Stimulated activated CD8-positive, alpha-beta memory T cell treated with anti-CD3 and anti-CD28 coated beads, Interleukin-2, amount 100 ng/mL, for 48 hours (primary cell): ENCODE measurements around the gene MAST4.

ENCODE experiments used
- DNase-seq, 2 donors: peaks; one replicate each; pipeline ENCODE4 v3.0.0-alpha.2; 2020; ENCODE audit warnings: low read depth in 2 of 2

MAST4 gene

DNA sequence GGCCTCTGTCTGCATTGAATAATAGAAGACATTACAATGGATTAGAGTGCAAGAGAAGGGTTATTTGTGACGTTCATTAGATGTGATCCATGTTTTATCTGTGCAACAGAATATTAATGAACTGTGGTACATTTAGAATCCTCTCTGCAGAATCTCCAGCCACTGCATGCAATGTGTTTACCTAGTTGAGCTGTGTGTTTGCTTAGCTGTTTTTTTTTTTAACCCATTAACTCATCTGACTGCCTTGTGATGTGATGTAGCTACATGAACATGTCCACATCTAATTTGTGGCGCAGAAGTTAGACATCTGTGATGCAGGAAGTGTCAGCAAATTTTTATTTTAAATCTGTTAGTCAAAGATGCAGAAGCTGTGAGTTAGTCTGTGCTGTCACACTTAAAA is 363.5 kb downstream of the MAST4 start:
- DNase-seq = no peak

DNA sequence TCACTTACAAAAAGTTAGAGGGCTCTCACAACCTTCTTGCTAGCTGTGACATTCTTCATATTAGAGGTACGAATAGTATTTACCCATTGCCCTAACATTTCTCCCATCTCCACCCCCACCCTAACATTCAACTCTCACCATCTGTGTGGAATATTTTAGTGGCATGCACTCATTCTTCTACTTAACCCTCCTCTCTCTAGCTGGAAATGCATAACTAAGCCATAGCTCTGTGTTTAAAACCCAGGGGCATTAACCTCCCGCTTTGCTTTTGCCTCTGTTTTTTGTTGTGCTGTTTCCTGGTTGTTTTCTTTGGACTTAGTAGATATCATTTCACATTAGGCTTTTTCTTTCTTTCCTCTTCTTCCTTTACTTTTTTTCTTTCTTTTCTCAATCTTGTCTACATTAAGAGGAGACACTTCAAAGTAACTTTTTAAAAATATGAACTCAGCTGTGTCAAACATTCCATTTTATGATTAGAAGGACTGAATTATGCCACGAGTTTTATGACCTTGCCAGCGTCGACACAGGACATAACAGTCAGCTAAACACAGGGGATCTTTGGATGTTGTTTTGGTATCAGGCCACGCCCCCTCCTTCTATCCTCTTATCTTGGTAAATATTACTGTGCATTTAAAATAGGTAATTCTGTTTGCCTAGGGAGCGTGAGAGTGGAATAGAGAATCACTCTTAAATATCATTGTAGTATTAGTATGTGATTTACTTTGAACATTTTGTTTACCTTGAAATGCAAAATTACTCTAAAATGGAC is 364.4 kb downstream of the MAST4 start:
- DNase-seq = no peak

DNA sequence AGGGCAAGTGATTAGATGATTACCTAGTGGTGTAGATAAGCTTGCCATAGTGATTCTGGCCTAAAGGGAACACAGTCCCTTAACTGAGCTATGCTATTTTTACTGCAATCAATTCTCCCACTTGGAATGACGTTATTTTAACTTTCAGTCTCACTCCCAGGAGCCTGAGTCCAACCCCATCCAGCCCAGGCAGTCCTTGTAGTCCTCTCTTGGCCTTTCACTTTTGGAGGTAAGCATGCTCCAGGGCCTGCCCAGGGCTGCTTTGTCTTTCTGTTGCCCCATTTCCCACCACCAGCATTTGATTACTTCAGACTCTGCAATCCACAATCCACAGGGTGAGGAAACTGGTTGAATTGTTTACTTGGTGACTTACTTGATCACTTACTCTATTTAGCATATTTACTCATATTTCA is 367.4 kb downstream of the MAST4 start:
- no peak for DNase-seq

DNA sequence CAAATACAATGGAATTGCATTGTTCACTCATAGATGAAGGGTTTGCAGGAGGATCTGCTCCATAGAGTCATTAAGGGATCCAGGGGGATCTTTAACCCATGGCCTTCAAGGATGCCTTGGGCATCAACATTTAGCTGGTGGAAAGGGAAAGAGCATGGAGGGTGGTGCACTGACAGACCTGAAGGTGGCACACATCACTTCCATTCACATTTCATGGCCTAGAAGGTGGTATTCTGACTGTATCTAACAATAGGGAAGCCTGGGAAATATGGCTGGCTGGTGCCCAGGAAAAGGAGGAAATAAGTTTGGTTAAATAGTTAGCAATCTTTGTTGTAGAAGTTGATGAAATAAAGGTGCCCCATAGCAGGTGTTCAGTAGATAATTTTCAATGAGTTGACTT is 370.2 kb downstream of the MAST4 start:
- DNase-seq = no peak

DNA sequence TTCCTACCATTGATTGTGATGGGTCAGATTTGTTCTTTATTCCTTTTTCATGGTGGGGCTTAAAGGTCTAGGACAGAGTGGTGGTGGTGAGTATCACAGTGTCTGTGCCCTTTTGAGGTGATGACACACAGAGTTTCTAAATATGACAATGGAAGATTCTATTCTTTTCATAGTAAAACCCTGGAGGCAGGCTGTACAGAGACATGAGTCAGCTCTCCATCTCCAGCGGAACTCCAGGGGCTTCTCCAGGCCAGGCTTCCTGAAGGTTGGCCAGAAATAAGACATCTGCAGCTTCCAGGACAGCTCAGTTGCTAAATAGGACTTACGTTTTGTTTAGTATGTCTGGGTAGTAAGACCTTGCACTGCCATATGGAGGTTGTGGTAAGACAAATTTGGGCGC is 370.9 kb downstream of the MAST4 start:
- DNase-seq = no peak

DNA sequence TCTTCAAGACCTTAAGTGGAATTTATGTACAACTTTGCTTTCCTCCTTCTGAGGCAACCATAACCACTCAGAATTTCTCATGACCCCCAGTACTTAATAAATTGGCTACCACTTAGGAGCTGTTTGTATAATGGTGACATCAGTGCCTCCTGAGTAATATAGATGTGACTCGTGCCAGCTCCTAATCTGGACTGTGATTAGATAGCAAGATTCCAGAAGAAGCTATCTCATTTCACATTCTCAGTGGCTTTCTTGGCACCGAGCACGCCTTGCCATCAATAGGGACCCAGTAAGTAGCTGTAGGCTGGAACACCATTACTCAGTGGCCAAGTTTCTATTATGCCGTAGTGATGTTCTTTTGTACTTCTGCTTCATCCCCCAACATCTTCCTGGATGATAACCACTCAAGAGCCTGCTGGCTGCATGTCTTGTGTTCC is 371.7 kb downstream of the MAST4 start:
- no peak for DNase-seq

DNA sequence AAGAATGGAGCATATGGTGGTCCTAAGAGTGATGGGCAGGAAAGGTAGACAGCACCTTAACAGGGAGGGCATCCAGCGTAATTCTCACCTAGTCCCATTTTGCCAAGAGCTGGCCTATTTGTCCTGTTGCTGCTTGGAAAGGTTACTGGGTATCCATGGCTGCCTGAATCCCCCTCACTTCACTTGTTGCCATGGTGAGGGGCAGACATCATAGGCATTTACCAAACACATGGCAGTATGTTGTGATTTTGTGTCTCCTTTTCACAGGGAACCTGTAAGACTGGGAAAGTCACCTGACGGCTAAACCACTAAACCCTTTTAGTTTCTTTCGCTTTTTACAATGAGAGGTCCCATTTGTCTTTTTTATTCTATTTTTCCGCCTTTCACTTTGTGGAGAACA is 373.3 kb downstream of the MAST4 start:
- DNase-seq = no peak

DNA sequence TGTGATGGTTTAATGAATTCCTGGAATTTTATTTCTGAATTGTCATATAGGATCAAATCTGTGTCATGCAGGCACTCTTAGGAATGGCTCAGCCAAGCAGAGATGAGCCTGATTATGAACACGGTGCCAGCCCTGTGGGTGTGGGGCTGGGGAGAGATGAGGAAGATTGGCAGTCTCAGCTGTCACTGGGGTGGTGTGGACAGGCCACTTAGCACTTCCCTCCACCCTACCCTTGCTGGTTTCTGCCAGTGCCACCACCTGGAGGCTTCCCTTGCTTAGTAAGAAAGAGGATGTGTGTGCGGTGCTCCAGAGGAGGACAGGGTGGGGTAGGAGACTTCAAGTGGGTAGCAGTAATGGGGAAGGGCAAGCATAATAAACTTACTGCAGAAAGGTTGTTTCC is 373.8 kb downstream of the MAST4 start:
- no peak for DNase-seq

DNA sequence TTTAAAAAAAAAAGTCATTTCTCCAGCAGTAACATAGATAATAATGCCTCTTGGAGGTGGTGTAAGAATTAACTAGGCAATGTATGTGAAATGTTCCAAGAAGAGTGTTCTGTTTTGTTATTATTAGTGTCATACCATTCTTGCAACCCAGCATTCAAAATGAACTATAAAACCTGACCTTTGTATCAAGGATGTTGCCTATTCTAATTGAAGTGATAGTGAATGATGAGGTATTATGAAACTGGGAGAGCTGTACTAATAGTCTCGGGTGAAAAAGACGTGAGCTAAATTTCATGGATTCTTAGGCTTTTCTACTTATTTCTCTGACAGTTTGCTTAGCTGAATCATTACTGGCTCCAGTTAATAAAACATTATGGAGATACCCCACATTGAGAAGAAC is 375.8 kb downstream of the MAST4 start:
- DNase-seq = no peak

DNA sequence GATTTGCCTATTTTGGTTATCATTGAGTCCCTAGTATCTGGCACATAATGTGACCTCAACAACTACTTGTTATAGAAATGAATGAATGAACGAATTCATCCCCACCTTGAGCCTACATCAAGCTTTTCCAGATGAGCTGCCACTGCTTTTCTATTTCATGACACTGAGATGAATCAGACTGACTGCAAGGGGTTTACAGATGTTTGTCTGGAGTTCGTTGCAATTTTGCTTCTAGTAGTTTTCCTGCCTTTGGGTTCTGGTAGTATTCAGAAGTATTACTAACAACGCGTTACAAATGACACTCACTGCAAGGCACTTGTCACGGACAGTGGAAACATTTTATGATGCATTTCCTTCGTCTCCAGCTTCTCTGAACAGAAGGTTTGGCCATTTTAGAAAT is 378.1 kb downstream of the MAST4 start:
- DNase-seq = no peak

DNA sequence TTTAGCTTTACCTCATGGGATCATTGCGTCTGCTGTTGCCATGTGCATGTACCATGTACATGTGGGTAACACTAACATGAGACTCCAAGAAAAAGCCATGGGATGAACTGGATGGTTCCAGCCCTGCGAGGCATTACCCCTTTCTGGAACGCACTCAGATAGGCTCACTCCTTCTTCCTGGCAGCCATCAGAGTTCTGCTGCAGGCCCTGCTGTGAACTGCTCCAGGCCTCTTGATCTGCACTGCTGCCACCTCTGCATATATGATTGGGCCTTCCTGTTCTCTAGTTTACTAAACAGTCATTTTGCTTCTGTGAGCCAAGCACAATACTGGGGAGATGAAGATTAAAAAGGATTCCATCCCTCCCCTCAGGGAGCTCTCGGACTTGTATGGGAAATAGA is 379.9 kb downstream of the MAST4 start:
- no peak for DNase-seq

DNA sequence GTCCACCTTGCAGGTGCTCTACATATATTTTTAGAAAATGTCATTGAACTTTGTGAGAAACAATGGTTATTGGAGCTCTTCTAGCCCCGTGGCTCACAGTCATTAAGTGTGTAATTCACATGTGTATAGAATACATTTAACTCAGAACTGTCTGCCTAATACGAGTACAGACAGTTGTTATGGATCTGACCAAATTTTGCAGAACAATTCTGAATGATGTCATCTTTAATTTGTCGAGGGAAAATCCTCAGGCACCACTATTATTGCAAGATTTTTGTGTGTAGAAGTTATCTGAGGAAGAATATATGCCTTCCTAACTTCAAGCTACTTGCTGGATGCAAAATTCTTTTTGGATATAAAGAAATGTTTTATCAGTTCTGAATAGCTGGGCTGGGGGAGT is 383.5 kb downstream of the MAST4 start:
- no peak for DNase-seq

DNA sequence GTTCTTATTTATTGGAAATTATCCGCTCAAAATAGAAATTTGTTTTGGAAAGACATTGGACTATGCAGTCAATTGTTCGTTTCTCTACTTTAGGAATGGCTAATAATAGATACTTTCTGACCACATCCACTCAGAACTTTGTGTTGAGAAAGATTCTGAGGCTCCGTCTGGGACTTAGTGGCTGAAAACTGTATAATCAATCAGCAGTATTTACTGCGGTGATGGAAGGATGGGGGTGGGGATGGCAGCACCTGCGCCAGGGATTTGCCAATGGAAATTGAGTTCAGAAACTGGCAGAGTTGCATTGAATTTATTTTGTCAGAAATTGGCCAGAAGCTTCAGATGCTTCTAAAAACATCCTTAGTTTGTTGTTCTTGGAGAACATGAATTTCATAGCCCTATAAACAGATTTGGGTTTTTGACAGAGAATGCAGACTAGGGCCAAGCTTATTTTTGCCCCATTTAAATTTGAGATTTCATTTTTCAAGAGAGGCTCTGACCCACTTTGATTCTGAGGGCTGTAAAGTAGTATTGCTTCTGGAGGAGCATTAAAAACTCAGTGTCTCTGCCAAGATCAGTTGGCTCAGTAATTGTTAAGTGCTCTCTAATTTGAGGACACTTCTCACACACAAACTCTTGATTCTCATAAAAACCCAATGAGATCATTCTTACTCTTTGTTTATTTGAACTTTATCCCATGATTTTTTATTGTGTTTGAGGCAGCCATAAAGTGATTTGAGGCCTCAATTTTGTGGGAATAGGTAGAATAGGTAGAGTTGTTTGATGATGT is 385.3 kb downstream of the MAST4 start:
- DNase-seq = no peak

DNA sequence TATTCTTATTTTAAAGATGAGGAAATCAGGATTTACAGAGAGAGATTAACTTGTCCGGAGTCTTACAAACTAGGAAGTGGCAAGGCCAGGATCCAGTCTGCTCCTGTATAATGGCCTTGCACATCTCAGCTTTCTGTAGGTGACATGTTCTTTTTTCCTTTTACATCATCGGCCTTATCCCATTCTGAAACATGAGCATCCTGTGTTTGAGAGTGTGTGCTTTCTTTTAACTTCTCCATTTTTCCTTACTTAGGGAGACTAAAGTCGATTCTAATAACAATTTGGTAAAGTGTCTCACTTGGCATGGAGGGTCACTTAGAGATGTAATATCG is 385.8 kb downstream of the MAST4 start:
- DNase-seq = no peak

DNA sequence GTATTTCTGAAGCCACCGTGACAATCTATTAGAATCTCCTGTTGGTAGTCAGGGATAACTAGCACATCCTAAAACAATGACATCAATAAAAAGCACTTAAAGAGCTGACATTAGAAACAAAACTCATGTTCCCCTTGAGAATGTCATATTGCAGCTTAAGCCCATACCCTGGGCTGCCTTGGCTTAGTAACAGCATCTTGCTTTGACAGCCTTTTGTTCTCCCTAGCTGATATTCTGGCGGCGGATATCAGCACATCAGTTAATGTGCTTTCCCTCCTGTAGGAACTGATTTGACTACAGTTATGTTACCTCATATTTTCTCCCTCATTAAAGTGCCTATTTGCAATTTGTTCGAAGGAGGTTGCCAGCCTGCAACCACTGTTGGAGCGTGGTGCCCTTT is 386.3 kb downstream of the MAST4 start:
- DNase-seq = no peak

DNA sequence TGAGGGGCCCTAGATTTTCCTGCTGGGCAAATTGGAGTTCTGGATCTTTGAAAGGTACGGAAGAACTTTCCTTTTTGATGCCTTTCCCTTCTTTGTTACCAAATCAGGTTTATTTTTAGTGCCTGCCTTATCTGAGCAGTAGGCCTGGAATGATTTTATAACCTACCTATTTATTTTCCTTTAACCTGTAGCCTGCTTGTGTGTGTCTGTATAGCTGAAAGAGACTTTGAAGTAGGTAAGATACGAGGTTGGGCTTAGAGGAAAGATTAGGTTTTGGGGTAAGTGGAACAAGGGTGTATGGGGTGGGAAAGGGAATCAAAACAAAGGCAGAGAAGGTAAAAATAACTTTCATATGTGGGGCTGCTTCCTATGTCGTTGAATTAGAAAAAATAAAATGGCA is 389.2 kb downstream of the MAST4 start:
- no peak for DNase-seq

DNA sequence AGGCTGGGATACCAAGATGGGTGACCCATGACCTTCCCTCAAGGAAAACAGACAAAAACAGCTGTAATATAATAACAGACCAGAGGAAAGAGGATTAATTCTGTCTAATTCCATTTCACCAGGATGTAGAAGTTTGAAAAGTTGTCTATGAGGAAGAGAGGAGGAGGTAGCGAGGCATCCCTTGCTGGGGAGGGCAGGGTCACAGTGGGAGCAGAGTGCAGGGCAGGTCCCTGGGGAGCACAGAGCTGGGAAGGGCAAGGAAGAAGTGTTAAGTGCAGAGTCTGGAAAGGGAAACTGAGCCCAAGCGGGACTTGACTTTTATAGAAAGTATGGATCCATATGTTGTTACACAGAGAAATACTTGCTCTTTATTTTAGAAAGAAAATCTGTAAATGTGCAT is 389.8 kb downstream of the MAST4 start:
- no peak for DNase-seq

DNA sequence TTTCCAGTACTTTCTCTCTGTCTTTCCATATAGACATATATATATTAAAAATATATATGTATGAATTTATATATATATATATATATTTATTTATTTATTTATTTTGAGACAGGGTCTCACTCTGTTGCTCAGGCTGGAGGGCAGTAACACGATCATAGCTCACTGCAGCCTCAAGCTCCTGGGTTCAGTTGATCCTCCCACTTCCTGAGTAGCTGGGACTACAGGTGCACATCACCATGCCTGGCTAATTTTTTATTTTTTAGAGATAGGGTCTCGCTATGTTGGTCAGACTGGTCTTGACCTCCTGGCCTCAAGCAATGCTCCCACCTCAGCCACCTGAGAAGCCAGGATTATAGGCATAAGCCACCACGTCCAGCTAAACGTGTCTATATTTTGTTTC is 390.3 kb downstream of the MAST4 start:
- no peak for DNase-seq

DNA sequence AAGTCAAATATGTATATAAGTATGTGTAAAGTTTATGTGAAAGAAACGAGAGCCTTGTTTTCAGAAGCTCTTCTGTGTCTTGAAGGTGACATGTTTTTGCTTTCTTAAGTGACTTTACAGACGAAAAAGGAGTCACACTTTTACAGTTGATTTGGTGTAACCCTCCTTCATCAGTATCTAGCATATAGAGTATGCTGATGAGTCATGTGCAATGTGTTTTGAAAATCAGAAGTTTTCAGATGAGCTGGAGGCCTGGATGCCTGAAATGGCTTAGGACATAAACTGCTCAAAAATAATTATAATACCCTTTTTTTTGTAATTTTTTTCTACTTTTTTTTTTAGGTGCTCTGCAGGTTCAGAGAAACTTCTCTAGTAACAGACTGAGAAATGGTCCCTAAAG is 390.9 kb downstream of the MAST4 start:
- DNase-seq = no peak

DNA sequence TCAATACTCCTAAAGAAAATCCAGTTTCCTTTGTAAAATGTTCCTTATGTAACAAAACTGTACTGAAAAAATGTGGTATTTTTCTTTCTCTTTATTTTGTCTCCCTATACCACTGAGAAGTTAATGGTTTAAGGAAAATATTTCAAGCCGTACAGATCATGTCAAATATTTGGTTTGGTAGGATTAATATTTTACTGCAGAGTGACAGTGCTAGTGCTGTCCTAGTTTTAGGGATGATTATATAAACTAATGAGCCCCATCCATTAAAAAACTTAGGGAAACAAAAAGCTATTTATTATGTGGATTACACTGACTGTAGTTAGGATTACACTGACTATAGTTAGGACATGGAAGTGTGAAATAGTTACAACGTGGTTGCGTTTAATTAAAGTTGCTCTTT is 391.3 kb downstream of the MAST4 start:
- DNase-seq = no peak

DNA sequence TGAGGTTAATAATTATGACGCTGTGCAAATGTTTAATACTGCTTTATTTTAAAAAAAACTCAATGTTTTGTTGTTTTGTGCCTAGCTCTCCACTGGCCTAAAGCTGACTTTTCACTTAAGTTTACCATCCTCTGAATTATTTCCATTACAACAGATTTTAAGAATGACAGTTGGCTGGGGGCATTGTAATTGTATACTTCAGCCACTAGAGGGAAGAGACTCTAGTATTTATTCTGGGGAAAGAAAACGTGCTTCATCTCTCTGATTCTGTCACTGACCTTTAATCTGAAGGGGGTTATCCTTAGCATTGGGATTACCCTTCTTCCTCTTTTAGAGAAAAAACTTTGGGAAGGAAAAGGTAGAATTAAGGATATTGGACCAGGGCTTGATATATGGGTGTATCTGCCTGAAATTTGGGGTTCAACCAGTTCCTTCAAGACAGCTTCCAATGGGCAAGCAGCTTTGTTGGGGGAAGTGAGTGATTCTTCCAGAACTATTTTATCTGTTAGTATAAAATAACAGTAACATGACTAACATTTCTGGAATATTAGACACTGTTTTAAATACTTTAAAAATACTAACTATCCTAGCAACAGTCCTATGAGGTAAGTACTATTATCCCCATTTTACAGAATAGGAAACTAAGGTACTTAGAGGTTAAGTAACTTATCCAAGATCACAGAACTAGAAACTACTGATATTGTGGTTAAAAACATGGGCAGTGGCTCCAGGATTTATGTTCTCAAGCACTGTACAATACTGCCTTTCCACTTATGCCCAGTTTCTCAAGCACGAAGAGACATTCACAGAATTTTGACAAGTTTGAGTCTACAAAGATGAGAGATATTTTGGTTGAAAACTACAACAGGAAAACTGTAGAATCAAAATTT is 392.0 kb downstream of the MAST4 start:
- DNase-seq = no peak

DNA sequence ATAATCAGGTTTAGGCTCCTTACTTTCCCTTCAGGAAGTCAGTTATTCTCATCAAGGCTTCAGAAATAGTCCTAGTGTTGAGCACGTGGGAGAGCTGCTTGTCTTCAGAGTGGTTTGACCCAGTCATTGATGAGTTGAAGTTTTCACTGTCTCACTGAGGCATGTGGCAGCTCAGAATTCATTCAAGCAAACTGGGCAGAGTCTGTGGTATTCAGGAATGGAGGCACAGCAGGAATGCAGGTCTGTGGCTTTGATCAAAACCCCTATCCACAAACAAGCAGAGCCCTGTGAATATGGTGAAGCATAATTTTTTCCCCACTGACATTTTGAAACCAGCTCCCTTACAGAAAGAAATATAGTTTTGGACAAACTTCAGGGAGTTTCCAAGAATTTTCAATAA is 393.1 kb downstream of the MAST4 start:
- DNase-seq = no peak

DNA sequence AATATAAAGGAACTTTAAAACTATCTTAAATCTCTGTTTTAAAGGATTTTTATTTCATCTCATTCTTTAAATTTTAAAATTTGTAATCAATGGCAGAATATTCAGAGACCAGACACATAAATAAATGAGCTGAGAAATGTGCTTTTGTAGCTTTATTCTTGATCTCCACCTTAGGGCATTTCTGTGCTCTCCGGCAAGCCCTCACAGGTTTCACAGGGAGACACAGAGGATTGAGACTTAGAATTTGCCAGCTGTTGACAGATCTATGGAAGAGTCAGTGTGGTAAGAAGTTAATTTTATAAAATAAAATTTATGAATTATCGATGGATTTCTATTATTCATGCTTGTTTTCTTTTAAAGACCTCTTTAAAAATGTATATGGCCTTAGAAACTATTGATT is 393.6 kb downstream of the MAST4 start:
- DNase-seq = no peak
